Aorta (tissue), 5 donors: Measurements from ENCODE around the gene NADK2. TPM values are rescaled to one million over a fixed set of nuclear protein-coding genes. Genes with fewer than 3 reads are reported as not detected.

Experiments
- ATAC-seq: fragments of 200-7000 bp; cut with Tn5 transposase; one replicate; pipeline ENCODE4 v1.9.1; 2022; ENCODE audit warnings: moderate library complexity; ENCODE audit not compliant: low FRiP score
- DNase-seq, 2 donors: peaks; one replicate each; pipeline ENCODE4 v3.0.0-alpha.2; 2020
- H3K27ac ChIP-seq, 2 donors: one replicate each; pipeline ENCODE4 v1.5.1; 2013; ENCODE audit warnings: low read length in 2 of 2, mild to moderate bottlenecking in 2 of 2, moderate library complexity in 2 of 2, control low read depth in 1 of 2, inconsistent platforms in 1 of 2, low read depth in 1 of 2
- H3K27me3 ChIP-seq, 2 donors: one replicate each; pipeline ENCODE4 v1.6.1; 2013; ENCODE audit warnings: control low read depth in 1 of 2, low read length in 1 of 2, mild to moderate bottlenecking in 1 of 2, moderate library complexity in 1 of 2; ENCODE audit not compliant: insufficient read depth in 2 of 2, control insufficient read depth in 1 of 2
- H3K36me3 ChIP-seq, 2 donors: one replicate each; pipeline ENCODE4 v1.6.1; 2013; ENCODE audit warnings: control low read depth in 1 of 2, low read length in 1 of 2, mild to moderate bottlenecking in 1 of 2; ENCODE audit not compliant: insufficient read depth in 2 of 2, control insufficient read depth in 1 of 2
- H3K4me1 ChIP-seq, 2 donors: one replicate each; pipeline ENCODE4 v1.6.1; 2013; ENCODE audit warnings: low read length in 2 of 2, control low read depth in 1 of 2, mild to moderate bottlenecking in 1 of 2, moderate library complexity in 1 of 2; ENCODE audit not compliant: insufficient read depth in 2 of 2, control insufficient read depth in 1 of 2
- H3K4me3 ChIP-seq, 2 donors: one replicate each; pipeline ENCODE4 v1.5.1; 2013; ENCODE audit warnings: low read length in 2 of 2, control low read depth in 1 of 2, mild to moderate bottlenecking in 1 of 2
- H3K9me3 ChIP-seq: one replicate; pipeline ENCODE4 v1.6.1; 2013; ENCODE audit warnings: mild to moderate bottlenecking, low read length; ENCODE audit not compliant: control insufficient read depth
- WGBS, 2 donors: extraction: QIAGEN DNeasy Blood & Tissue Kit; methylation state at CpG; one replicate each; pipeline ENCODE4 v1.1.7; 2013; 5-methylcytosine and 5-hydroxymethylcytosine counted together
- intact Hi-C, 2 donors: fragments of 100-400 bp; cut with DNase I; formaldehyde crosslinking; loops; one replicate each; pipeline versions ENCODE4 v1.14.2 to v1.15.0; 2022
- polyA plus RNA-seq, 2 donors: library from polyadenylated mRNA; stranded (reverse); fragments of 200-250 nt; gene quantifications; one replicate each; pipeline ENCODE4 v1.2.3, GENCODE V29; 2013
- total RNA-seq, 2 donors: library from RNA; stranded (reverse); fragmentation: NEBNext Ultra II Directional; extraction: Animal tissue kit (Norgen Biotek cat#: 25700); gene quantifications; one replicate each; pipeline ENCODE4 v1.2.1, GENCODE V29; 2021
- donor health status: healthy with polysubstance abuse.
- donor health status: Bipolar disorder and iron deficiency.
- donor health status: DM: no; HTN: no; CAD: no.
- donor health status: DM: no; HTN: no; CAD: no.
- donor health status: DM: yes; HTN: yes; CAD: no.

Gene NADK2
- total and polyA plus RNA-seq, 4 donors = 17.4 to 32.0 (median 25.0) TPM

GRCh38 chr5:36253575-36253974 is 11.8 kb upstream of the NADK2 start:
- Histone ChIP-seq H3K27ac (no peak overlapping the region), H3K9me3 (no peaks in the 10 kb centered on the region), H3K27me3 (no peaks in the 10 kb centered on the region), H3K4me3 (no peak overlapping the region), H3K4me1 (peaks cover 0 to 2% of the 10 kb centered on the region in 2 donors), H3K36me3 (no peaks in the 10 kb centered on the region)
- intact Hi-C loops = loop anchor here in 1 of 2 donors (10.0 kb wide), 1 partner anchor 621 kb away; the partner anchor contains the start of gene NIPBL
- no peak for DNase-seq
- no peak for ATAC-seq
- WGBS, 2 donors = 62 to 69% methylated on average over 4 of the region's 4 CpGs

DNA sequence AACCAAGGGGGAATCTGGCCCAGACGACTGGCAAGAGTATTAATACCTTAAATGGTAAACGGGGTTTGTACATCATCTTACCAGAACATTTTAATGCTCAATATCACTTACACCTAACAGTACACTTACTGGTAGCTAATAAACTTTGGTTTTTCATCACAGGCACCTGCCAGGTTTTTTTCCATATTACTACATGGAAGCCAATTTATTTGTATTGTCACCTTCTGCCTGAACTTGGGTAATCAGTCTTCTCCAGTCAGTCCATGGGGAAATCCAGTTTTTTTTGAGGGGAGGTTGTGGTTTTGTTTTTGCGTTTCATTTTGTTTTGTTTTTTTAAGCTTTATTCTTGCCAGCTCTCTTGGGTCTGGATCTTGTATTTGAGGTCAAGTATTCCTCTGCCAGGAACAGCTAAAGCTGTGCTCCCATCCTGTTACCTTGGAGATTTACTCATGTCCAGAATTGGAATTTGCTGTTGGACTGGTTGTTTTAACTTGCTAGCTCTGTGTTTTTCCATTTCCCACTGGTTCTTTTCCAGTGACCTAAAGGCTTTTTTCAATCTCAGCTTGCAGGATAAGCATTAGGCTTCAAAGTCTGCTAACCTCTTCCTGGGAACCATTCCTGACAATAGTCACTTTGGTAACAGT is 11.1 kb upstream of the NADK2 start:
- intact Hi-C loops = loop anchor here in 1 of 2 donors (10.0 kb wide), 1 partner anchor 622 kb away; the partner anchor contains the start of gene NIPBL
- Histone ChIP-seq H3K27ac (no peak overlapping the region), H3K27me3 (no peaks in the 10 kb centered on the region), H3K36me3 (no peaks in the 10 kb centered on the region), H3K9me3 (no peaks in the 10 kb centered on the region), H3K4me1 (peaks cover 0 to 2% of the 10 kb centered on the region in 2 donors), H3K4me3 (no peak overlapping the region)
- DNase-seq = no peak
- 22 to 28% methylated on average over 3 of the region's 3 CpGs for WGBS, 2 donors
- ATAC-seq = peak; percentile 85

- H3K27ac ChIP-seq = no peak overlapping the region
- DNase-seq (no peak), ATAC-seq (no peak)
- H3K9me3 ChIP-seq = no peaks in the 10 kb centered on the region
- no peaks in the 10 kb centered on the region for H3K27me3 ChIP-seq
- WGBS, 2 donors = 42 to 49% methylated on average over 3 of the region's 3 CpGs
- no peaks in the 10 kb centered on the region for H3K36me3 ChIP-seq
- H3K4me1 ChIP-seq = peaks cover 0 to 2% of the 10 kb centered on the region in 2 donors
- H3K4me3 ChIP-seq = no peak overlapping the region
- intact Hi-C loops = loop anchor here in 1 of 2 donors (10.0 kb wide), 1 partner anchor 624 kb away; the partner anchor contains the start of gene NIPBL
Observed at GRCh38 chr5:36251218-36251617, 9.5 kb upstream of the NADK2 start.

- Histone ChIP-seq H3K27me3 (no peaks in the 10 kb centered on the region), H3K4me3 (no peak overlapping the region), H3K36me3 (no peaks in the 10 kb centered on the region), H3K27ac (no peak overlapping the region), H3K4me1 (peaks cover 0 to 2% of the 10 kb centered on the region in 2 donors), H3K9me3 (no peaks in the 10 kb centered on the region)
- intact Hi-C loops = loop anchor here in 1 of 2 donors (10.0 kb wide), 1 partner anchor 624 kb away; the partner anchor contains the start of gene NIPBL
- DNase-seq = no peak
- 72 to 79% methylated on average over 4 of the region's 4 CpGs for WGBS, 2 donors
- ATAC-seq = no peak
Observed at GRCh38 chr5:36250427-36250826, 8.7 kb upstream of the NADK2 start.

DNA sequence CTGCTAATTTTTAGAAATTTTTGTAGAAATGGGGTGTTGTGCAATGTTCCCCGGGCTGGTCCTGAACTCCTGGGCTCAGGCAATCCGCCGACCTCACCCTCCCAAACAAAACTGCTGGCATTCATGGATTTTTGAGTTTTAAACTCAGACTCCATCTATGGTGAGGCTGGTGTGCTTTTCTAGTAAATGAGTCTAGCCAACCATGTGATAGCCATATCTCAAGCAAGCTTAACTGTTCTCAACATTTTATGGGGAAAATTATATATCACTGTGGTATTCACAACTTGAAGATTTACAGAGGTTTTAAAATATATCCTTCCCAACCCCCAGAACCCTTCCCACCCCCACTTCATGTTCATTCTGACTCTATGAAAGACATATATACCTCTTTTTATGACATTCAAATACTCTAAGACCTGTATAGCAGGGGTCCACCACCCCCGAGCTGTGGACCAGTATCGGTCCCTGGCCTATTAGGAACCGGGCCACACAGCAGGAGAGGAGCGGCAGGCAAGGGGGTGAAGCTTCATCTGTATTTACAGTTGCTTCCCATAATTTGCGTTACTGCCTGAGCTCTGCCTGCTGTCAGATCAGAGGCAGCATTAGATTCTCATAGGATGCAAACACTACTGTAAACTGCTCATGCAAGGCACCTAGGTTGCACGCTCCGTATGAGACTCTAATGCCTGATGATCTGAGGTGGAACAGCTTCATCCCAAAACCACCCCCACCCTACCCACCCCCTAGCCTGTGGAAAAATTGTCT is 4.5 kb upstream of the NADK2 start:
- WGBS, 2 donors = 94 to 95% methylated on average over 10 of the region's 10 CpGs
- no peaks in the 10 kb centered on the region for H3K4me1 ChIP-seq
- no peak overlapping the region for H3K27ac ChIP-seq
- intact Hi-C loops = loop anchor here (10.0 kb wide), 2 partner anchors 59 to 449 kb away; partner anchors contain the start of gene RANBP3L (in 1 of the 2)
- H3K36me3 ChIP-seq = no peaks in the 10 kb centered on the region
- DNase-seq = no peak
- H3K9me3 ChIP-seq = no peaks in the 10 kb centered on the region
- H3K4me3 ChIP-seq = no peak overlapping the region
- no peak for ATAC-seq
- no peaks in the 10 kb centered on the region for H3K27me3 ChIP-seq

DNA sequence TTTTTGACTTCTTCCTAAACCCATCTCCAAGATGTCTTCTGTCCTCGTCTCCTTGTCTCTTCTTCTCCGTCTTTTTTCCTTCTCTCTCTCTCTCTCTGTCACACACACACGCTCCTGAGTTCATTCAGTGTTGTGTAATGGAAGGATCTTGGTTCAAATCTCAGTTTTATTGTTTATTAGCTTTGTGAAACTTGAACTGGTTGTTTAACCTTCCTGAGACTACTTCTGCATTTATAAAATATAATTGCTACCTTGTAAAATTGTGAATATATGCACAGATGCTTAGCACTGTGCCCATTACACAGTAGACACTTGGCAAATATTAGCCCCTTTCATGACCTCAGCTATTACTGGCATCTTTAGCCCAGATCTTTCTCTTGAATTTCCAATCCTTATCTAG is 2.4 kb upstream of the NADK2 start:
- Histone ChIP-seq H3K36me3 (no peaks in the 10 kb centered on the region), H3K27ac (no peak overlapping the region), H3K9me3 (no peaks in the 10 kb centered on the region), H3K27me3 (no peaks in the 10 kb centered on the region), H3K4me3 (no peak overlapping the region), H3K4me1 (peaks cover 0 to 5% of the 10 kb centered on the region in 2 donors)
- no peak for DNase-seq
- 87 to 95% methylated on average over 3 of the region's 3 CpGs for WGBS, 2 donors
- ATAC-seq = no peak
- intact Hi-C loops = loop anchor here (10.0 kb wide), 2 partner anchors 61 to 451 kb away; partner anchors contain the start of gene RANBP3L (in 1 of the 2)

GRCh38 chr5:36243653-36244052 is 1.9 kb upstream of the NADK2 start:
- Histone ChIP-seq H3K27me3 (no peaks in the 10 kb centered on the region), H3K36me3 (no peaks in the 10 kb centered on the region), H3K9me3 (no peaks in the 10 kb centered on the region), H3K4me3 (no peak overlapping the region), H3K4me1 (peaks cover 0 to 5% of the 10 kb centered on the region in 2 donors), H3K27ac (no peak overlapping the region)
- no peak for DNase-seq
- intact Hi-C loops = loop anchor here (10.0 kb wide), 2 partner anchors 61 to 451 kb away; partner anchors contain the start of gene RANBP3L (in 1 of the 2)
- 91 to 93% methylated on average over 1 of the region's 1 CpG for WGBS, 2 donors
- ATAC-seq = no peak

DNA sequence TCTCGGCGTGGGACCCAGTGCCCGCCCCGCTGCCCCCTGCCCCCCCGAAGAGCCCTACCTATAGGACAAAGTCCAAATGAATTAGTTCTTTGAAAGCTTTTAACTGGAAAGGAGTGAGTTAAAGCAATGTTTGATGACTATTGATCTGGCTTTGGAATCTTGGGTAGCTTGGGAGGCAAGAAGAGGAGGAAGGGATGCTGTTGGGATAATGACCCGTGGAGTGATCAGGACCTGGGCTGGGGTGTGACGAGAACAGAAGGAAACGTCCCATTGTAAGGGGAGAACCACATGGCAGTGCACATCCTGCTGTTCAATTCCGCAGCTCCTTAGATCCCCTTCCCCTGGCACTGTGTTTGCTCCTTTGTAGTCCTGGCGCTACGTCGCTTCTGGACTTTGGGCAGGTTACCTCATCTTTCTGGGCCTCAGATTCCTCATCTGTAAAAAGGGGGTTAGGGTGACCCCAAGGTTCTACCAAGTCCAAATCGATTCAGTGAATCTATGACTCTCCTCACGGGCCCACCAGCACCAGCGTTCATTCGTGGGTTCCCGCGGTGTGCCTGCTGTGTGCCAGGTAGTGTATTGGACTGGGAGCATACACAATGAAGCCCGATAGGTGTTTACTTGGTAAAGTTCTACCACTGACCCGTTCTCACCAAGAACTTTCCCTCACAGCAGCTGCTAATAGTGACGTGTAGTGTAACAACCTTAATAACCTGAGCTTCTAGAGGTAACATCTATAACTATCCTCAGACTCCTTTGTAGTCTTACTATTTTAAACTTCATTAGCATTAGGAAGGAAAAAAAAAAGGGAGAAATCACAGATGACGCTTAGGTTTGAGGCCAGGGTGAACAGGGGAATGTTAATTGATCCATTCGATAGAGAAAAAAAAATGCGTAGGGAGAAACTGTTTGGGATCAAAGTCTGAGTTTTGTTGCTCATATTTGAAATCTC is 1.1 kb upstream of the NADK2 start:
- WGBS, 2 donors = 66 to 69% methylated on average over 24 of the region's 24 CpGs
- Histone ChIP-seq H3K27ac (peak overlapping the region; percentile 75 to 79), H3K9me3 (no peaks in the 10 kb centered on the region), H3K4me3 (peak overlapping the region; percentile 23 to 48), H3K4me1 (peaks cover 0 to 8% of the 10 kb centered on the region in 2 donors), H3K36me3 (no peaks in the 10 kb centered on the region), H3K27me3 (no peaks in the 10 kb centered on the region)
- peak; percentile 0 for ATAC-seq
- DNase-seq = peak; percentile 46 to 49
- intact Hi-C loops = loop anchor here (10.0 kb wide), 2 partner anchors 62 to 452 kb away; partner anchors contain the start of gene RANBP3L (in 1 of the 2)
